ENCODE data around the gene NDOR1.
A peak's percentile ranks its signal among the peaks of the same experiment; 100 is the strongest.

Gene NDOR1

DNA sequence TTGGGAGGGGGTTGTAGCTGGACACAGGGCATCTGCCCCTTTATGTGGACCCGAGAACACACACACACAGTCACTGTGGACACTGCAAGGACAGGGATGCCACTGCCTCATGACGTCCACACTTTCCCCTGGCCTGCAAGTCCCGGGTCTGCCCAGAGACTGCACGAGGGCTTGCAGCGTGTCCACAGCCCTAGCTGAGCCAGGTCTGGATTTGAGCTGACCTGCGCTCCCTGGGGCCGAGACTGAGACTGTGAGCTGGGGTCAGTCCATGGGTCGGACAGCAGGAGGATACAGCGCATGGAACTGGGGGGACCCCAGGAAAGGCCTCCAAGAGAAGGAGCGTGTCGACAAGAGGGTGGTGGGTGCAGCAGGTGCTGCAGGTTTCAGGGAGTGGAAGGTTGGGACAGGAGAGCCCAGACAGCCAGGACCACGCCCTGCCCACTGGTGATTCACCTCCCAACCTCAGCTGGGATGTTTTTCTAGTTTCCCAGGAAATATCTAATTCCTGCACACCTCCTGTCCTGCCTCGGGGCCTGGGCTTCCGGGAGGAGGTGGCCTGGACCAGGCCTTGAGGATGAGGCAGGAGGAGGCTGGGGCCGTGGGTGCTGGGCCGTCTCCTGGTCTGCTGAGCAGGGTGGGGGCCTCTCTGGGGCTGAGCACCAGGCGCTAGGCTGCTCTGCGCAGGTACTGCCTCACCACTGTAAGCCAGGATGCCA, 21.0 kb downstream of the NDOR1 start:
- no peaks in the 10 kb centered on the region for H3F3A ChIP-seq (ENCODE audit: insufficient read depth)
- H3K4me2 ChIP-seq (ENCODE audit: low read depth, low read length, poor library complexity, severe bottlenecking), result no peak overlapping the region
- no peaks in the 10 kb centered on the region for H3K27me3 ChIP-seq (ENCODE audit: low read length)
- TF ChIP-seq EZH2phosphoT487 (conservative IDR thresholded peaks at IDR 0.05; ENCODE audit: low read length), result no peak
- TF ChIP-seq, protein P1, sequence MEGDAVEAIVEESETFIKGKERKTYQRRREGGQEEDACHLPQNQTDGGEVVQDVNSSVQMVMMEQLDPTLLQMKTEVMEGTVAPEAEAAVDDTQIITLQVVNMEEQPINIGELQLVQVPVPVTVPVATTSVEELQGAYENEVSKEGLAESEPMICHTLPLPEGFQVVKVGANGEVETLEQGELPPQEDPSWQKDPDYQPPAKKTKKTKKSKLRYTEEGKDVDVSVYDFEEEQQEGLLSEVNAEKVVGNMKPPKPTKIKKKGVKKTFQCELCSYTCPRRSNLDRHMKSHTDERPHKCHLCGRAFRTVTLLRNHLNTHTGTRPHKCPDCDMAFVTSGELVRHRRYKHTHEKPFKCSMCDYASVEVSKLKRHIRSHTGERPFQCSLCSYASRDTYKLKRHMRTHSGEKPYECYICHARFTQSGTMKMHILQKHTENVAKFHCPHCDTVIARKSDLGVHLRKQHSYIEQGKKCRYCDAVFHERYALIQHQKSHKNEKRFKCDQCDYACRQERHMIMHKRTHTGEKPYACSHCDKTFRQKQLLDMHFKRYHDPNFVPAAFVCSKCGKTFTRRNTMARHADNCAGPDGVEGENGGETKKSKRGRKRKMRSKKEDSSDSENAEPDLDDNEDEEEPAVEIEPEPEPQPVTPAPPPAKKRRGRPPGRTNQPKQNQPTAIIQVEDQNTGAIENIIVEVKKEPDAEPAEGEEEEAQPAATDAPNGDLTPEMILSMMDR (IDR thresholded peaks at IDR 0.05; ENCODE audit: insufficient read depth, low read length, poor library complexity, severe bottlenecking), result no peak
- H3K36me3 ChIP-seq (ENCODE audit: low read length), result no peaks in the 10 kb centered on the region
- H3K9ac ChIP-seq (ENCODE audit: low read length), result no peak overlapping the region
- no peaks in the 10 kb centered on the region for H3K9me2 ChIP-seq (replicated peaks; ENCODE audit: insufficient read depth, low read length)
- no peaks in the 10 kb centered on the region for H3K79me2 ChIP-seq (ENCODE audit: insufficient read depth, low read length)
- H4K20me1 ChIP-seq (ENCODE audit: low read depth, low read length), result no peaks in the 10 kb centered on the region
- no peak overlapping the region for H2AFZ ChIP-seq (ENCODE audit: low read depth, low read length, severe bottlenecking)
- no peak overlapping the region for H3K27ac ChIP-seq (ENCODE audit: low read depth, low read length)
- H3K9me3 ChIP-seq (ENCODE audit: insufficient read depth, low read length), result no peaks in the 10 kb centered on the region
- H3K4me3 ChIP-seq (ENCODE audit: insufficient read depth, low read length, poor library complexity, severe bottlenecking), result no peak overlapping the region

GRCh38 chr9:137227054-137227852, 21.8 kb downstream of the NDOR1 start, which contains the start of gene RNF224:
RNF224 (plus strand) TSS chr9:137227502; CDS start chr9:137228336, 834 bp downstream.
- no peaks in the 10 kb centered on the region for H4K20me1 ChIP-seq (ENCODE audit: low read depth, low read length)
- no peak within 1 kb of the TSS for H3K4me2 ChIP-seq (ENCODE audit: low read depth, low read length, poor library complexity, severe bottlenecking)
- no peaks in the 10 kb centered on the region for H3K36me3 ChIP-seq (ENCODE audit: low read length)
- TF ChIP-seq, protein P1 (IDR thresholded peaks at IDR 0.05; ENCODE audit: insufficient read depth, low read length, poor library complexity, severe bottlenecking), result peak; percentile 84
- no peak for TF ChIP-seq EZH2phosphoT487 (conservative IDR thresholded peaks at IDR 0.05; ENCODE audit: low read length)
- no peak within 1 kb of the TSS for H3K27ac ChIP-seq (ENCODE audit: low read depth, low read length)
- H3K9me3 ChIP-seq (ENCODE audit: insufficient read depth, low read length), result no peaks in the 10 kb centered on the region
- H3K9ac ChIP-seq (ENCODE audit: low read length), result no peak within 1 kb of the TSS
- no peak within 1 kb of the TSS for H3K4me3 ChIP-seq (ENCODE audit: insufficient read depth, low read length, poor library complexity, severe bottlenecking)
- H3K27me3 ChIP-seq (ENCODE audit: low read length), result no peaks in the 10 kb centered on the region
- no peaks in the 10 kb centered on the region for H3K79me2 ChIP-seq (ENCODE audit: insufficient read depth, low read length)
- no peaks in the 10 kb centered on the region for H3K9me2 ChIP-seq (replicated peaks; ENCODE audit: insufficient read depth, low read length)
- H3F3A ChIP-seq (ENCODE audit: insufficient read depth), result no peaks in the 10 kb centered on the region
- H2AFZ ChIP-seq (ENCODE audit: low read depth, low read length, severe bottlenecking), result no peak within 1 kb of the TSS

GRCh38 chr9:137227853-137228505, 22.5 kb downstream of the NDOR1 start:
- H3K4me3 ChIP-seq (ENCODE audit: insufficient read depth, low read length, poor library complexity, severe bottlenecking), result no peak overlapping the region
- H3K9me3 ChIP-seq (ENCODE audit: insufficient read depth, low read length), result no peaks in the 10 kb centered on the region
- no peaks in the 10 kb centered on the region for H3K79me2 ChIP-seq (ENCODE audit: insufficient read depth, low read length)
- H3K27ac ChIP-seq (ENCODE audit: low read depth, low read length), result no peak overlapping the region
- no peaks in the 10 kb centered on the region for H3K36me3 ChIP-seq (ENCODE audit: low read length)
- no peak overlapping the region for H3K9ac ChIP-seq (ENCODE audit: low read length)
- no peak overlapping the region for H3K4me2 ChIP-seq (ENCODE audit: low read depth, low read length, poor library complexity, severe bottlenecking)
- H3K9me2 ChIP-seq (replicated peaks; ENCODE audit: insufficient read depth, low read length), result no peaks in the 10 kb centered on the region
- H2AFZ ChIP-seq (ENCODE audit: low read depth, low read length, severe bottlenecking), result no peak overlapping the region
- no peaks in the 10 kb centered on the region for H3K27me3 ChIP-seq (ENCODE audit: low read length)
- H4K20me1 ChIP-seq (ENCODE audit: low read depth, low read length), result no peaks in the 10 kb centered on the region
- no peaks in the 10 kb centered on the region for H3F3A ChIP-seq (ENCODE audit: insufficient read depth)
- TF ChIP-seq, protein P1 (IDR thresholded peaks at IDR 0.05; ENCODE audit: insufficient read depth, low read length, poor library complexity, severe bottlenecking), result no peak
- TF ChIP-seq EZH2phosphoT487 (conservative IDR thresholded peaks at IDR 0.05; ENCODE audit: low read length), result no peak

All from SU-DHL-6 (cell line).